HFF-Myc (cell line): ENCODE results near the gene ACP7.

Experiments
- DNase-seq: peaks from one replicate; pipeline ENCODE4 v3.0.0-alpha.2; 2011; ENCODE audit warnings: low read depth; ENCODE audit errors: extremely low read depth
- H3K4me3 ChIP-seq: replicated peaks from 2 replicates; pipeline ENCODE4 v1.5.1; 2011; ENCODE audit warnings: low read depth, mild to moderate bottlenecking, control low read depth, low read length
- CTCF ChIP-seq: IDR thresholded peaks from 2 replicates; pipeline ENCODE4 v1.5.1; 2012; ENCODE audit warnings: mild to moderate bottlenecking, low read depth, low read length, control low read depth; ENCODE audit errors: missing control alignments

ACP7 gene

GRCh38 chr19:39125554-39126311, 41.6 kb downstream of the ACP7 start, which contains the start of gene PAK4:
TSS of gene PAK4 (plus strand) at chr19:39125786. CDS start at chr19:39169554, 43,768 bp downstream.
- no peak for TF ChIP-seq CTCF
- peak; percentile 87 for DNase-seq
- H3K4me3 ChIP-seq: peak within 1 kb of the TSS; percentile 87

GRCh38 chr19:39126312-39127187, 42.4 kb downstream of the ACP7 start:
- no peak for TF ChIP-seq CTCF
- no peak for DNase-seq
- peak overlapping the region; percentile 87 for H3K4me3 ChIP-seq

GRCh38 chr19:39127812-39128515, 43.8 kb downstream of the ACP7 start:
- no peak for TF ChIP-seq CTCF
- no peak for DNase-seq
- peak overlapping the region; percentile 87 for H3K4me3 ChIP-seq

GRCh38 chr19:39128516-39129079, 44.4 kb downstream of the ACP7 start:
- TF ChIP-seq CTCF: no peak
- no peak overlapping the region for H3K4me3 ChIP-seq
- DNase-seq: no peak

- TF ChIP-seq CTCF: no peak
- DNase-seq: no peak
- H3K4me3 ChIP-seq: no peak overlapping the region
These were observed 44.9 kb downstream of the ACP7 start for GRCh38 chr19:39129116-39129515.
